ENCODE data around the gene SH3GLB2. TPM values are rescaled to one million over a fixed set of nuclear protein-coding genes. Genes with fewer than 3 reads are reported as not detected.
"Not testable (repeated sequence)": the region's sequence is repeated elsewhere in the genome, so short reads cannot be mapped to it uniquely, and the experiment has no call there.

The SH3GLB2 gene
- total RNA-seq, 1 donor, result 37.0 TPM

- no peaks in the 10 kb centered on the region for H3K9me3 ChIP-seq (ENCODE audit: low read depth, low read length)
- H3K4me3 ChIP-seq (ENCODE audit: low read length), result no peak overlapping the region
- no peaks in the 10 kb centered on the region for H3K4me1 ChIP-seq (ENCODE audit: insufficient read depth, low read length)
- no peaks in the 10 kb centered on the region for H3K27me3 ChIP-seq (ENCODE audit: insufficient read depth, low read length)
Measured at GRCh38 chr9:129012893-129013448, 15.2 kb downstream of the SH3GLB2 start.

DNA sequence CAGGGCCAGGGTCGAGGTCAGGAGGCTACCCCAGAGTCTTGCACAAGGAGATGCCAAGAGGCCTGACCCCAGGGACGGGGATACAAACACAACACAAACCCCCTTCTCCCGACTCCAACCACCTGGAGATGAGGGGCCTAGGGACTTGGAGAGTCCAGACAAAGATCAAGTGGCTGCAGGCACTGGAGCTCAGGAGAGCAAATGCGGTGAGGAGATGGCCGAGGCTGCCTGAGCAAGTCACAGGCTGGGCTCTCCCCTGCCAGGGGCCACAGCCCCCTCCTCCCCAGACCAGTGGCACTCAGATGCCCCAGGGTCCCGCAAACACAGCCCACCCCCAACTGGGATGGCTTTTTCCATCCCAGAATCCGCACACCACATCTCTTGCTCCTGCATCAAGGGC lies 15.8 kb downstream of the SH3GLB2 start:
- H3K4me3 ChIP-seq (ENCODE audit: low read length), result no peak overlapping the region
- no peaks in the 10 kb centered on the region for H3K9me3 ChIP-seq (ENCODE audit: low read depth, low read length)
- H3K4me1 ChIP-seq (ENCODE audit: insufficient read depth, low read length), result no peaks in the 10 kb centered on the region
- no peaks in the 10 kb centered on the region for H3K27me3 ChIP-seq (ENCODE audit: insufficient read depth, low read length)

- Histone ChIP-seq H3K4me1 (ENCODE audit: insufficient read depth, low read length) (no peaks in the 10 kb centered on the region), H3K9me3 (ENCODE audit: low read depth, low read length) (no peaks in the 10 kb centered on the region), H3K27me3 (ENCODE audit: insufficient read depth, low read length) (no peaks in the 10 kb centered on the region), H3K4me3 (ENCODE audit: low read length) (no peak overlapping the region)
Measured at GRCh38 chr9:129011761-129012181, 16.4 kb downstream of the SH3GLB2 start.

DNA sequence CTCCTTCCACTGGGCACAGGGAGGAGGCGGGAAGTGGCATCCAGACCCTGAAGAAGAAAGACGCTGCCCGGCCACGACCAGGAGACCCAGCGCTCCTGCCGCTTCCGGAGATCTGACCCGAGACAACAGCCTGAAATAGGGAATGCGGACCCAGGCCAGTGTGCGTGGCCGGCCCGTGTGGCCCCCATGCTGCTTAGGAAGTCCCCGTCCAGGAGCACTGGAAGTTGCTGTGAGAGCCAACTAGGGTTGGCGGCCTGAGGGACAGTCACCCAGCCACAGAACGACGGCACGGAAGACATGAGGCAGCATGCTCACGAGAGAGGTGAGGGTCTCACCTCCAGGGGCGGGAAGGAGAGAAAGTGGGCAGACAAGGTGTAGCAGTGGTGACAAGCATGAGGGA lies 17.0 kb downstream of the SH3GLB2 start:
- Histone ChIP-seq H3K4me3 (ENCODE audit: low read length) (no peak overlapping the region), H3K27me3 (ENCODE audit: insufficient read depth, low read length) (no peaks in the 10 kb centered on the region)

DNA sequence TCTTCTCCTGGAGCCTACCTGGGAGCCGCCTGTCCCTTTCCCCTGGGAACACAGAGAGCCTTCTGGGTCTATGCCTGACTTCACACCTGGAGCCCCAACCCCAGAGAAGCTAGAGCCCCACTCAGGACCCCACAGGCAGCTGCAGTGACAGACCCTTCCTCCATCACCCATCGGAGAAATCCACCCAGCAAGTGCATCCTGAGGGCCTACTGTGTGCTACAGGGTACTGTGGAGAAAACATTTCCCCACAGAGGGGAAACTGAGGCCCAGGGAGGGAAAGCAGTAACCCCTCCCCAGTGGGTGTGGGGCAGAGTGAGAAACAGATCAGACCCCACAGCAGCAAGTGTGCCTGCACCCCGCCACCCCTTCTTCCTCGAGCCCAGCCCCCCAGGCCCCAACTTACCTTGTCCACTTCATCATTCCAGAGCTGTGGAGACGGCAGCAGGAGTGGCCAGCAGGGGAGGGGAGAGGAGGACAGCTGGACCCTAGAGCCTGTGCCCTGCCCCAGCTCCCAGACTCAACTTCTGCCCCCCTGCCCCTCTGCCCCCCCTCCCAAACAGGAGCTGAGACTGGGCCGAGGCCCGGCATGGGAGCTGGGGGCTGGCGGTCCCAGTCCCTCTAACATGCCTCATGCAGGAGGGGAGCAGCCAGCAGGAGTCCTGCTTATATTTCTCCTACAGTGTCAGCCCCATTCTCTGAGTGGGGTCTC lies 17.7 kb downstream of the SH3GLB2 start:
- Histone ChIP-seq H3K4me3 (ENCODE audit: low read length) (no peak overlapping the region), H3K27me3 (ENCODE audit: insufficient read depth, low read length) (no peaks in the 10 kb centered on the region), H3K9me3 (ENCODE audit: low read depth, low read length) (no peaks in the 10 kb centered on the region), H3K4me1 (ENCODE audit: insufficient read depth, low read length) (no peaks in the 10 kb centered on the region)

More for the DNA sequence above, 17.0 kb downstream of the SH3GLB2 start:
- Histone ChIP-seq H3K9me3 (ENCODE audit: low read depth, low read length) (no peaks in the 10 kb centered on the region), H3K4me1 (ENCODE audit: insufficient read depth, low read length) (no peaks in the 10 kb centered on the region)

GRCh38 chr9:129009584-129010141 lies 18.5 kb downstream of the SH3GLB2 start:
- Histone ChIP-seq H3K9me3 (ENCODE audit: low read depth, low read length) (no peaks in the 10 kb centered on the region), H3K27me3 (ENCODE audit: insufficient read depth, low read length) (no peaks in the 10 kb centered on the region), H3K4me3 (ENCODE audit: low read length) (no peak overlapping the region), H3K4me1 (ENCODE audit: insufficient read depth, low read length) (no peaks in the 10 kb centered on the region)

DNA sequence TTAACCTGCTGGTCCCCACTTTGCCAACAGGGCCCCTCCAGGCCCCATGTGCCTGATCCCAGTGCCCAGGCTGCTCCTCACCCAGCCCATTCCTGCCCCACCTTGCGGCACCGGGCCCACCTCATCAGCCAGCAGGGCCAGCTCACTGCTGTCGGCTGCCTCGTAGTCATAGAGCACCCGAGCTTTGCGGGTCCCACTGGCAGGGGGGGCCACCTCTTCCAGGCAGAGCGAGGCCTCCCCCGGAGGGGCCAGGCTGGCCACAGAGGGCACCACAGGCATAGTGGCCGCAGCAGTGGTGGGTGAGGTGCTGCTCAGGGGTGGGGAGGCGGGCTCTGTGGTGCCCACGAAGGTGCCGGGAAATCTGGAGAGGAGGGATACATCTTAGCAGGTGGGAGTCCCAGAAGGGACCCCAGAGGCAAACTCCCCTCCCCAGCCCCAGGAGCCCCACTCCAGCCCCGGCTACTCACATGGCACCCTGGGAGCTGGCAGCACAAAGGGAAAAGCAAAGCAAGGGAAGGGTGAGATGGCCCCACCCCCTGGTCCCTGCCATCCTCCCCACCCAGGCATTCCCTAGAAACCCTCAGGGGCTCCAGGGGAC lies 19.0 kb downstream of the SH3GLB2 start:
- Histone ChIP-seq H3K9me3 (ENCODE audit: low read depth, low read length) (no peaks in the 10 kb centered on the region), H3K4me3 (ENCODE audit: low read length) (no peak overlapping the region), H3K27me3 (ENCODE audit: insufficient read depth, low read length) (no peaks in the 10 kb centered on the region), H3K4me1 (ENCODE audit: insufficient read depth, low read length) (no peaks in the 10 kb centered on the region)

DNA sequence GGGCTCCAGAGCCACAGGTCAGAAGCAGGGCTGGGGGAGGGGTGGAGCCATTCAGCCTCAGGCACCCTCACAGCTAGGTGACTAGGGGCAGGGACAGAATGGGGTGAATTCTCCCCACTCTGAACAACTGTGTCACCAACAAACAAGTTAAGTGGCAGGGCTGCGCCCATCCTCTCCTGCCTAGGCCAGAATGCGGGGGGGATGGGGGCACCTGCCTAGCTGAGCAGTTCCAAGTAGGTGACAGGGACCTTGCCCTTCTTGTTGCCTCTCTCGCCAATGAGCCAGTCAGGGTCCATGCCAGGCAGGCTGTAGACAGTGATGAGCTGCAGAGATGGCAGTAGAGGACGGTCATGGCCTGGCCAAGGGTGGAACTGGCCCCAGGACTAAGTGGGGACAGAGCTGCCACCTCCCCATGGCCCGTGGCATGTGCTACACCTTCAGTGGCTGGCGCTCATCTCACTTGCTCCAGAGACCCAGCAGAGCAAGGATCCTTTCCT lies 19.6 kb downstream of the SH3GLB2 start:
- no peaks in the 10 kb centered on the region for H3K27me3 ChIP-seq (ENCODE audit: insufficient read depth, low read length)
- H3K4me3 ChIP-seq (ENCODE audit: low read length), result no peak overlapping the region

GRCh38 chr9:129007766-129008468 lies 20.2 kb downstream of the SH3GLB2 start:
- no peaks in the 10 kb centered on the region for H3K27me3 ChIP-seq (ENCODE audit: insufficient read depth, low read length)
- no peaks in the 10 kb centered on the region for H3K4me1 ChIP-seq (ENCODE audit: insufficient read depth, low read length)
- no peaks in the 10 kb centered on the region for H3K9me3 ChIP-seq (ENCODE audit: low read depth, low read length)
- H3K4me3 ChIP-seq (ENCODE audit: low read length), result no peak overlapping the region

More for the DNA sequence above, 19.6 kb downstream of the SH3GLB2 start:
- no peaks in the 10 kb centered on the region for H3K9me3 ChIP-seq (ENCODE audit: low read depth, low read length)
- no peaks in the 10 kb centered on the region for H3K4me1 ChIP-seq (ENCODE audit: insufficient read depth, low read length)

GRCh38 chr9:129007035-129007765 lies 20.9 kb downstream of the SH3GLB2 start:
- Histone ChIP-seq H3K9me3 (ENCODE audit: low read depth, low read length) (no peaks in the 10 kb centered on the region), H3K4me3 (ENCODE audit: low read length) (no peak overlapping the region), H3K4me1 (ENCODE audit: insufficient read depth, low read length) (no peaks in the 10 kb centered on the region), H3K27me3 (ENCODE audit: insufficient read depth, low read length) (no peaks in the 10 kb centered on the region)

- no peaks in the 10 kb centered on the region for H3K4me1 ChIP-seq (ENCODE audit: insufficient read depth, low read length)
- H3K4me3 ChIP-seq (ENCODE audit: low read length), result no peak overlapping the region
- H3K27me3 ChIP-seq (ENCODE audit: insufficient read depth, low read length), result no peaks in the 10 kb centered on the region
- H3K9me3 ChIP-seq (ENCODE audit: low read depth, low read length), result no peaks in the 10 kb centered on the region
Measured at GRCh38 chr9:129006328-129007034, 21.6 kb downstream of the SH3GLB2 start.

GRCh38 chr9:129005336-129005997 lies 22.7 kb downstream of the SH3GLB2 start:
- Histone ChIP-seq H3K4me3 (ENCODE audit: low read length) (no peak overlapping the region), H3K27me3 (ENCODE audit: insufficient read depth, low read length) (no peaks in the 10 kb centered on the region), H3K4me1 (ENCODE audit: insufficient read depth, low read length) (no peaks in the 10 kb centered on the region), H3K9me3 (ENCODE audit: low read depth, low read length) (no peaks in the 10 kb centered on the region)

- not testable (repeated sequence) for H3K4me1 ChIP-seq (ENCODE audit: insufficient read depth, low read length); H3K27me3 ChIP-seq (ENCODE audit: insufficient read depth, low read length); H3K9me3 ChIP-seq (ENCODE audit: low read depth, low read length); H3K4me3 ChIP-seq (ENCODE audit: low read length)
Measured at GRCh38 chr9:129004173-129004572, 24.0 kb downstream of the SH3GLB2 start.

All from mononuclear cell (primary cell).